Frontal cortex (tissue), 4 donors: ENCODE results near the gene DCTN5. TPM values are rescaled to one million over a fixed set of nuclear protein-coding genes. Genes with fewer than 3 reads are reported as not detected.

Experiments used
- DNase-seq, 2 donors: peaks; one replicate each; pipeline ENCODE4 v3.0.0; 2012; ENCODE audit warnings: low spot score in 2 of 2
- FAIRE-seq: peaks from 2 replicates; lab custom pipeline; 2012; peaks lifted over from hg19 to GRCh38; lab: Jason Lieb, UNC
- total RNA-seq: library from RNA; depleted of rRNA; stranded (reverse); fragments of >200 nt; gene quantifications from one replicate; pipeline ENCODE4 v1.2.3, GENCODE V29; 2014
- donor health status: control.
- donor health status: control.
- donor health status: control.

DCTN5 gene
- total RNA-seq, 1 donor from 2014 or later, result 75.0 TPM

GRCh38 chr16:23650674-23651416 is 9.6 kb downstream of the DCTN5 start:
- FAIRE-seq, result no peak

GRCh38 chr16:23651943-23652468 is 10.7 kb downstream of the DCTN5 start:
- DNase-seq (no peak), FAIRE-seq (no peak)

More at GRCh38 chr16:23650674-23651416, 9.6 kb downstream of the DCTN5 start:
- DNase-seq, result no peak

GRCh38 chr16:23663918-23664317 is 22.7 kb downstream of the DCTN5 start:
- FAIRE-seq (no peak), DNase-seq (no peak)

- no peak for DNase-seq
- no peak for FAIRE-seq
Measured at GRCh38 chr16:23666571-23667354, 25.5 kb downstream of the DCTN5 start.

- FAIRE-seq (no peak), DNase-seq (no peak)
Measured at GRCh38 chr16:23667355-23667659, 26.0 kb downstream of the DCTN5 start.

GRCh38 chr16:23668225-23668624 is 27.0 kb downstream of the DCTN5 start:
- FAIRE-seq, result no peak
- no peak for DNase-seq

GRCh38 chr16:23668873-23669272 is 27.6 kb downstream of the DCTN5 start:
- DNase-seq (no peak), FAIRE-seq (no peak)

- DNase-seq, result no peak
- FAIRE-seq, result no peak
Measured at GRCh38 chr16:23670137-23670776, 29.0 kb downstream of the DCTN5 start.

- DNase-seq (no peak), FAIRE-seq (no peak)
Measured at GRCh38 chr16:23673971-23674614, 32.8 kb downstream of the DCTN5 start.

GRCh38 chr16:23676924-23677480 is 35.7 kb downstream of the DCTN5 start:
- FAIRE-seq (no peak), DNase-seq (no peak)

- FAIRE-seq (no peak), DNase-seq (peak; percentile 55 to 85)
Measured at GRCh38 chr16:23678430-23679273, 37.4 kb downstream of the DCTN5 start, which contains the start of gene PLK1. Gene PLK1, plus strand, starts transcription at chr16:23678889. Its CDS starts 44 bp downstream, at chr16:23678933.

- no peak for FAIRE-seq
- DNase-seq, result no peak
Measured at GRCh38 chr16:23679274-23679985, 38.2 kb downstream of the DCTN5 start.

GRCh38 chr16:23679986-23680336 is 38.7 kb downstream of the DCTN5 start:
- FAIRE-seq (no peak), DNase-seq (no peak)

GRCh38 chr16:23682181-23682580 is 40.9 kb downstream of the DCTN5 start:
- DNase-seq, result no peak

GRCh38 chr16:23683487-23683886 is 42.2 kb downstream of the DCTN5 start:
- FAIRE-seq, result no peak
- no peak for DNase-seq

More at GRCh38 chr16:23682181-23682580, 40.9 kb downstream of the DCTN5 start:
- FAIRE-seq, result no peak

- no peak for DNase-seq
- FAIRE-seq, result no peak
Measured at GRCh38 chr16:23687034-23687808, 46.0 kb downstream of the DCTN5 start.

- no peak for FAIRE-seq
- DNase-seq, result no peak
Measured at GRCh38 chr16:23689442-23690187, 48.3 kb downstream of the DCTN5 start.
